Measurements from ENCODE around the gene LRRC45. TPM values are rescaled to one million over a fixed set of nuclear protein-coding genes. Genes with fewer than 3 reads are reported as not detected.
A peak's percentile ranks its signal among the peaks of the same experiment; 100 is the strongest.

Gene LRRC45
- total RNA-seq, 3 donors from 2014 or later (not counting 1 experiment from before 2014, with no cell fraction given), result 15.9 to 21.6 (median 16.8) TPM

DNA sequence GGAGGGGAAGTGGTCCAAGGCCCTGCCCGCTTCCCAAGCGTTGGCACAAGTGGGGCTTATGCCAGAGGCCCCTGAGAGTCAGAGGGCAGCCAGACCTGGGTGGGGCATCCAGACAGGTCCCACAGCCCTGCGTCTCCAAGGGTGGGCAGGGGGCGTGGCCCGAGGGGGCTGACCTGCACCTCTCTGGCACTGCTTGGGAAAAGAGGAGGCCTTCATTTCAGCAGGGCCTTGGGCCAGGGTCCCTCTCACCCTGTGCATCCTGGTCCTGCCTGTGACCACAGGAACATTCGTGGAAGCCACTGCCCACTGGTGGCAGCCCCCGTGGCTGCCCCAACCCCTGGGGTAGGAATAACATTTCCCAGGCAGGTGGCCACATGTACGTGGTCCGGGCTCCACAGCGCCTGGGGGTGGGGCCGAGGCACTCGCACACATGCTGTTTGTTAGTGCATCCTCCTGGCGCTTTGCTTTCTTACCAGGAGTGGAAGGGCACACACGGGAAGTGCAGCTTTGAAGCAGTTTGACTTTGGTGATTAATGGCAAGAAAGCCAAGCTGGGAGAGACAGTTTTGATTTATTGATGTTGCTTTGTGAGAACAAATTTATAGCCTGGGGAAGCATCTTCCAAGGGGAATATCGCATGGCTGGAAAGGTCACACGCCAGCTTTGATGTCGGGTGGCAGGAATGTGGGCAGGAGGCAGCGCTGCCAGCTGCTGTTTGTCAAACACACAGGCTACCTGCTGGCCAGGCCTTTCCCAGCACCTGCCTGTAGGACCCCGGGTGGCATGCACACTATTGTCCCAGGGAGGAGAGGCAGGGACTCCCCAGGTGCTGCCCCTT, 4.7 kb upstream of the LRRC45 start:
- H3K9me3 ChIP-seq (ENCODE audit: control insufficient read depth, insufficient read depth, low read length), result no peaks in the 10 kb centered on the region
- no peak overlapping the region for H3K4me3 Mint-ChIP-seq
- no peaks in the 10 kb centered on the region for H3K36me3 ChIP-seq (ENCODE audit: control insufficient read depth, insufficient read depth, low read length)
- H3K27ac Mint-ChIP-seq, result no peak overlapping the region
- intact Hi-C loops (cut with micrococcal nuclease), result no loop called here
- no peak for ATAC-seq
- no peak overlapping the region for H3K4me3 ChIP-seq (ENCODE audit: low read length)
- no peaks in the 10 kb centered on the region for H3K27me3 Mint-ChIP-seq (ENCODE audit: low read depth in 2 of 2)
- H3K27me3 ChIP-seq (ENCODE audit: control insufficient read depth, insufficient read depth, low read length), result no peaks in the 10 kb centered on the region
- H3K27ac ChIP-seq (ENCODE audit: low read length), result no peak overlapping the region
- no peaks in the 10 kb centered on the region for H3K9me3 Mint-ChIP-seq
- DNase-seq, result no peak
- peaks cover 15% of the 10 kb centered on the region for H3K4me1 ChIP-seq (ENCODE audit: control insufficient read depth, insufficient read depth, low read length)
- TF ChIP-seq CTCF (IDR thresholded peaks at IDR 0.05), result no peak
- no peaks in the 10 kb centered on the region for H3K36me3 Mint-ChIP-seq
- H3K4me1 Mint-ChIP-seq, result peaks cover 0 to 24% of the 10 kb centered on the region in 2 donors
- 92% methylated on average over 19 of the region's 19 CpGs for WGBS (ENCODE audit: insufficient coverage)

DNA sequence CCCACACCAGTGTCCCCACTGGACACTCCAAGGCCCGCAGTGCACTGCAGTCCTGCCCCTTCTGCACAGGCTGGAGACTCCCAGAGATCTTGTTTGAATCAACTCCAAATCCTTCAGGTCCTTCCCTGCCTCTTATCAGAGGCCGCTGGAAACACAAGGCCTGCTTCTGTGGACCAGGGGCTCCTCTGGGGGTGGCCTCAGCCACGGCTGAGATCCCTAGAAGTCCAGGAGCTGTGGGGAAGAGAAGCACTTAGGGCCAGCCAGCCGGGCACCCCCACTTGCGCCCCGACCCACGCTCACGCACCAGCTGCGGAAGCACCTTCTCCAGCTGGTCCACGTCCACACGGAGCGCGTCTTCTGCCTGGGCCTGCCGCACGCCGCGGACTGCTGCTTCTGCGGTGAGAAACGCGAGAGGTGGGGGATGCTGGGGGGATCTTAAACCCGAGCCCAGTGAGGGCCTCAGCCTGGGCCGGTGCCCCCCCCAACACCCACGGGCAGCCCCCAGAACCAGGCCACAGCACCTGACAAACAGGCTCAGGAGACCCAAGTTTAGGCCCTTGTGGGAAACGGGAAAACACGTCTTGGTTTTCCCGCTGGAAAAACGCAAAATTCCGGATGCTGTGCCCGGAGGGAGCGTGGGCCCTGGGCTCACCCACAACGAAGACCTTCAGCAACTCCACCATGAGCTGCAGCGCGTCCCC, 4.0 kb upstream of the LRRC45 start:
- no peaks in the 10 kb centered on the region for H3K36me3 ChIP-seq (ENCODE audit: control insufficient read depth, insufficient read depth, low read length)
- H3K4me1 ChIP-seq (ENCODE audit: control insufficient read depth, insufficient read depth, low read length), result peaks cover 22% of the 10 kb centered on the region
- intact Hi-C loops (cut with micrococcal nuclease), result no loop called here
- no peak for TF ChIP-seq CTCF (IDR thresholded peaks at IDR 0.05)
- H3K4me1 Mint-ChIP-seq, result peaks cover 6 to 31% of the 10 kb centered on the region in 2 donors
- 96% methylated on average over 33 of the region's 33 CpGs for WGBS (ENCODE audit: insufficient coverage)
- no peak overlapping the region for H3K4me3 ChIP-seq (ENCODE audit: low read length)
- H3K27ac Mint-ChIP-seq, result no peak overlapping the region
- H3K27me3 ChIP-seq (ENCODE audit: control insufficient read depth, insufficient read depth, low read length), result no peaks in the 10 kb centered on the region
- H3K4me3 Mint-ChIP-seq, result no peak overlapping the region
- no peaks in the 10 kb centered on the region for H3K9me3 ChIP-seq (ENCODE audit: control insufficient read depth, insufficient read depth, low read length)
- DNase-seq (no peak), ATAC-seq (no peak)
- H3K27me3 Mint-ChIP-seq (ENCODE audit: low read depth in 2 of 2), result no peaks in the 10 kb centered on the region
- H3K36me3 Mint-ChIP-seq, result no peaks in the 10 kb centered on the region
- H3K27ac ChIP-seq (ENCODE audit: low read length), result no peak overlapping the region
- no peaks in the 10 kb centered on the region for H3K9me3 Mint-ChIP-seq

DNA sequence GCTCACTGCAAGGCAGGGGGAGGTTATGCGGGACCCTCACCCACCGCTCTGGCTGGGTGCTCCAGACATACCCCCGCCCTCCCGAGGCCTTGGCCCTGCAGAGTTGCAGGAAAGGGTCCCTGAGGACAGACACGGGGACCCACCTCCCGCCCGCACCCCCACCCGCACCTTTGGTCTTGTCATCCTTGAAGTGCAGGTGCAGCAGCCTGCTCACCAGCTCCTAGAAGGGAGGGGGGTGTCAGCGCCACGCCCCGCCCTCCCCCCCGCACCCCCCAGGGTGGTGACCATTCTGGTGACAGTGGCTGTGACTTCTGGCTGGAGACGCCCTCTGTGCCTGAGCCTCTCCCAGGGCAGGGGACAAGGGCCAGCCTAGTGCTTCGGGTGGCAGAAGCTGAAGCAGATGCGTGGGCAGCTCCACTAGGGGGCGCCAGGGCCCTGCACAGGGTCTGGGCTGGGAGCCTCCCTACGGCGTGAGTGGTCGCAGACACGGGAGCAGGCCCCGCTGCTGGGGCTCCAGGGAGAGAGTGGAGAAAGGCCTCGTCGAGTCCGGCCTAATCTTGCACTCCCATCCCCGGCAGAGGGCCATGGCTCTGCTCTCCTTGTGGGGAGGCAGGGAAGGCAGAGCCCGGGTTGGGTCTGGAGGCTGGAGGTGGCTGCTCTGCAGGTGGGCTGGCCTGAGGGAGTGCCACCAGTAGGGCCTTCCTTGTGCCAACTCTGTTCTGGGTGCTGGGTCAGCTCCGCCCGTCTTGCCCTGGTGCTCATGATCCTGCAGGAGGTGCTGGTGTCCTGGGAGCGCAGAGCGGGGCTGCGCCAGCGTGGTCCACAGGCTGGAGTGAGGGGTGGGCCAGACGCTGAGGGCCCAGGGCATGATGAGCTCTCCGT, 3.2 kb upstream of the LRRC45 start:
- H3K4me3 ChIP-seq (ENCODE audit: low read length), result no peak overlapping the region
- ATAC-seq, result no peak
- no peaks in the 10 kb centered on the region for H3K9me3 ChIP-seq (ENCODE audit: control insufficient read depth, insufficient read depth, low read length)
- H3K27ac ChIP-seq (ENCODE audit: low read length), result no peak overlapping the region
- Mint-ChIP-seq H3K36me3 (no peaks in the 10 kb centered on the region), H3K27ac (no peak overlapping the region), H3K4me1 (peaks cover 7 to 34% of the 10 kb centered on the region in 2 donors), H3K9me3 (no peaks in the 10 kb centered on the region), H3K4me3 (peak overlapping the region; percentile 37), H3K27me3 (ENCODE audit: low read depth in 2 of 2) (no peaks in the 10 kb centered on the region)
- H3K4me1 ChIP-seq (ENCODE audit: control insufficient read depth, insufficient read depth, low read length), result peaks cover 29% of the 10 kb centered on the region
- peak; percentile 56 for TF ChIP-seq CTCF (IDR thresholded peaks at IDR 0.05)
- no peaks in the 10 kb centered on the region for H3K27me3 ChIP-seq (ENCODE audit: control insufficient read depth, insufficient read depth, low read length)
- H3K36me3 ChIP-seq (ENCODE audit: control insufficient read depth, insufficient read depth, low read length), result no peaks in the 10 kb centered on the region
- intact Hi-C loops (cut with micrococcal nuclease), result no loop called here
- WGBS (ENCODE audit: insufficient coverage), result 77% methylated on average over 32 of the region's 34 CpGs
- peak; percentile 52 to 75 for DNase-seq

Measured in natural killer cell (primary cell).